NCI-H524 treated with DMSO at 0.1 percent for 48 hours (cell line): Measurements from ENCODE around the gene SUN5.
"Not testable (repeated sequence)": the region's sequence is repeated elsewhere in the genome, so short reads cannot be mapped to it uniquely, and the experiment has no call there.

Experiments
- DNase-seq: peaks from one replicate; lab custom pipeline; 2025; lab: John Stamatoyannopoulos, UW

SUN5 gene

GRCh38 chr20:32977281-32978008, 26.8 kb downstream of the SUN5 start:
- no peak for DNase-seq

DNA sequence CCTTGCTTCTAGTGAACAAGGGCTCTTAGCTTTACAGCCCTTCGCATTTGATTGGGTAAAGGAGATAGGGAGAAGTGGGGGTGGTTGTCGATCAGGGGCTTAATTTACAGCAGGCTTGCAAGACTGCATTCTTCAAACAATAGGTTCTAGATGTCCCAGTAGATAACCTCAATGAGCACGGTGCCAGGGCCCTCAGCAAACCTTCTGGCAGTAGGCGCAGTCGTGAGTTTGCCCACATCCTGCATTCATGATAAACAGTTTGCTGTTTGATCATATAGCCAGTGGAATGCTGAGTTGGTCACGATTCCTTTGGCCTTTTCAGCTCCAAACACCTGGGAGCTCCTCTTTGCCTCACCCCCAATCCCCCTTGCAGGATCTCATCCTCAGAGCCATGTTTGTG, 27.5 kb downstream of the SUN5 start:
- no peak for DNase-seq

DNA sequence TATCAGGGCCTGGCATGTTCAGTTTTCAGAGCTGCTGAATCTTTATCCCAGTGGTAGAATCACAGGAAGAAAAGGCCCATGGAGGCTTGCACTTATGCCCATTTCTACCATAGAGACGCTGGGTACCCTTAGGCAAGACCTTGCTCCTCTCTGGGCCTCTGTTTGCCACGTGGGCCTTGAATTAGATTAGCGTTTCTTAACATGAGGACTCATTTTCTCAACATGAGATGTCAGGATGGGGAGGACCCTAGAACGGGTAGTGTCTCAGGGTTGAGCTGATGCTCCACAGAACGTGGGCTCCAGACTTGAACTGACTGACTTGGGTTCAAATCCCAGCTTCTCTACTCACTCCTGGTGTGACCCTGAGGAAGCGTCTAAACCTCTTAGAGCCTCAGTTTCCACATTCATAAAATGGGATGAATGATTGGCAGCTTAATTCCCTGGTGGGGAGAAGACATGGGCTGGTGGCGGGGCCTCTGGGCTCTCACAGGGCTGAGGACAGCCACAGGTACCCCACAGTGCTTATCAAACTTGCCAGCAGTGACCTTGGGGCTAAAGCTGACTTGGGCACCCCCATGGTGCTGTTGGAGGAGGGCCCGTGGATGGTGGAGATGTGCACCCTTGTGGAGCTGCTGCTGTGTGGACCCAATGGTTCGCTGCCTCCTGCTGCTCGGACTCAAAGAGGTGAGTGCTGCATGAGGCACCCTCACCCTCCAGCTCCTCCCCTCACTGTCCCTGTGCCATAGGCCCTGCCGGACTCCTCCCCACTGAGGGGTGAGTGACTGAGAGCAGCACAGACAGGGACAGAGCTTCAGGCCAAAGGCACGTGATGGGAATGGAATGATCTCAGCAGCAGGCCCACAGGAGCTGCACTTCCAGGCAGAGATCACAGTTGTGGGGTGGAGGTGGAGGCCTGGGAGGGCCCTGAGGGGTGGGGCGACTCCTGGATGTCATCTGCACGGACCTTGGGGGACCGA, 28.2 kb downstream of the SUN5 start:
- no peak for DNase-seq

DNA sequence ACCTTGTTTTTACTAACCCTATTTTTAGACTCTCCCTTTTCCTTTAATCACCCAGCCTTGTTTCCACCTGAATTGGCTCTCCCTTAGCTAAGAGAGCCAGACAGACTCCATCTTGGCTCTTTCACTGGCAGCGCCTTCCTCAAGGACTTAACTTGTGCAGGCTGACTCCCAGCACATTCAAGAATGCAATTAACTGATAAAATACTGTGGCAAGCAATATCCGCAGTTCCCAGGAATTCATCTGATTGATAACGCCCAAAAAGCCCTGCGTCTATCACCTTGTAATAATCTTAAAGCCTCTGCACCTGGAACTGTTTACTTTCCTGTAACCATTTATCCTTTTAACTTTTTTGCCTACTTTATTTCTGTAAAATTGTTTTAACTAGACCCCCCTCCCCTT, 29.1 kb downstream of the SUN5 start:
- DNase-seq: not testable (repeated sequence)

GRCh38 chr20:32974204-32975064, 29.8 kb downstream of the SUN5 start:
- DNase-seq: not testable (repeated sequence)

DNA sequence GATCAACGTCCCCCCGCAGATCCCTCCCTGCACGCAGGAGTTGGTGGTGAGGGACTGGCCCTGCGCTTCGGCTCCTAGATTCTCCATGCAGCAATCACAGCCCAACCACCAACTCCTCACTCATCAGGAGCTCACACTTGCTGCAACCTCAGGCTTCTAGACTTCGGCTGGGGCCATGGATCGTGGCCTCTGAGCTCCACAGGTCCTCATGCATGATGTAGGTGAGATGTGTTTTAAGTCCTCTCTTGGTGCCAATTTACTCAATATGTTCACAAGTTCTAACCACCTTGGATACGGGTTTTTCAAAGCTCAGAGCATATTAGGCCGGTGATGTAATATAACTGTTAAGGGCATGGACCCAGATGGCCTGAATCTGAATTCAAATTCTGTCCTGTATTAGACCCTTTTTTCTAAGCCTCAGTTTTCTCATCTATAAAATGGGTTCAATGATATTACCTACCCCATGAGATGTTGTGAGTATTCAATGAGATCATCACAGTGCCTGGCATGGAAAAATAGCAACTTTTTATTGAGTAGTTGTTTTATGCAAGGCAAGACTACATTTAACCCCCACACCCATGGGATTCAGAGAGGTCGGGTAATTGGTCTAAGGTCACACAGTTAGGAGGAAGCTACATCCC, 31.0 kb downstream of the SUN5 start:
- DNase-seq: no peak

GRCh38 chr20:32972181-32973076, 31.8 kb downstream of the SUN5 start:
- no peak for DNase-seq

GRCh38 chr20:32971703-32972161, 32.5 kb downstream of the SUN5 start:
- no peak for DNase-seq

DNA sequence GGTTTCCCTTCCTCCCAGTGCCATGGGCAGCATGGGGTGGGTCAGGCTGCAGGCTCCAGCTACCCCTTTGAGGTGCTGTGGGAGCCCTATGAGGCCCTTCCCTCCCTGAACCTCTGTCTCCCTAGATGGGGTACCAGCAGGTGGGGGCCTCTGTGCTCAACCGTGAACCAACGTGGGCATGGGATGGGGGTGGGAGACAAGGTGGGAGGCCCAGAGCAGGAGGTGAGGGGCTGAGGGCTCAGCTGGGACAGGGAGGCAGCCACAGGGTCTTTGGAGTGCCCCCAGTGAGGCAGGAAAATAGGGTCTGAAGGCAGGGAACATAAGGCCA, 33.3 kb downstream of the SUN5 start:
- DNase-seq: no peak

DNA sequence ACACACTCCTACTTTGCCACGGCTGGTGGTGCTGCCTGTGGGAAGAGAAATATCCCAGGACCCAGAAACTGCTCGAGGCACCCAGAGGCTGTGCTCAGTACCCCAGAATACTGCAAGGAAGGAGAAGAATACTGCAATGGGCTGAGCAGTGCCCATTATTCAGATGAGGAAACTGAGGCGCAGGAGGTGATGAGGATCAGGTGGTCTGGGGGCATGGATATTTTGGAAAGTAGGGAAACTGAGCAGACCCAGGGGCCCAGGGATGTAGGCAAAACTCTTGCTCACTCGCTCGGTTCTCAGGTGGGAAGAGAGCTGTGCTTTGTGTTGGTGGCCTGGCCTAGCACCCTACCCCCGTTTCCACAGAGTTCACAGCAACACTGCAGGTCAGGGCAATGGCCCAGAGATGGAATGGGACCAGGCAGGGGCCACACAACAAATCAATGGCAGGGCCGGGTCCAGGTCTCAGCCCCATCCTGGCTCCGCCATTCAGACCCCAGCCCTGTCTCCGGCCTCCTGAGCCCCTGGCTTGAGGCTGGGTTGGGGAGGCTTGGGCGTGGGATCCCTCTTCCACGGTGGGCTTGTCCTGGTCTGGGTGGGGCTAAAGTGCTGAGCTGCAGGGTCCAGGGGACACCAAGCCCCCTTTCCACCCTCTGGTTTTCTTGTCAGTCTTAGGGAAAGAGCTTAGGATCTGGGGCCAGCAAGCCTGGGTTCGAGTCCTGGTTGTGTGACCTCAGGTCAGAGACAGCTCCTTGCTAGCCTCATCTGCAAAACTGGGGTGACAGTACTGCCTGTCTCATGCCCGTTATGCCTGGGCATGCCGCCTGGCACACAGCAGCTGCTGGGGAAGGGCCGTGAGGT, 33.9 kb downstream of the SUN5 start:
- no peak for DNase-seq

DNA sequence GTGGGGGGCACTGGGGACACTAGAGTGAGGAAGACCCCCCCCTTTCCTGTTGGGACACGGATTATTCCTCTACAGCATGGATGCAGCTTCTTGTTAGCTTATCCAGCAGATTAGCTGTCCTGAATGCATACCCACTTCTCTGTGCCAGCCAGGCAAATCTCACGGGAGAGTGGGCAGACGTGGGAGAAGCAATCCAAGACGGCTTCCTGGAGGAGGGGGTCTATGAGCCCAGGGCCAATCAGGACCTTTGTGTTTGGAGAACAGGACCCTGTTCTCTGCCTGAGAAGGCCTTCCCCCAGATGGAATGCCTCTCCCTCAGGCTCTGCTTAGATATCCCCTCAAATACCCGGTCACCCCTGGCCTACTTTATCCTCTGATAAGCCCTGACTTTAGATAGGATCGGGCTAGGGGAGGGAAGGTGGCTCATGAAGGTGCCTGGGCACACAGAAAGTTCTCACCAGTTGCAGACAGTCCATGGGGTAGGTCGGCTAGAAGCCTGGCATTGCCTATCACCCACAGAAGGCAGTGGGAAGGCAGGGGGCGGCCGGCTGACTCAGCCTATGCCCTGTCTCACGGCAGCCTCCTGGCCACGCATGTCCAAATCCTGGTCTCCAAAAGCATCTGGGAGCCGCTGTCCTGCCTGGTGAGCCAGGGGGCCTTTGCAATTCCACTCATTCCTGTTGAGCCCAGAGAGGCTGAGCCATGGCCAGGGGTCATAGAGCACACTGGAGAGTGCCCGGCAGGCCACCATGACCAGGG, 34.7 kb downstream of the SUN5 start:
- no peak for DNase-seq

DNA sequence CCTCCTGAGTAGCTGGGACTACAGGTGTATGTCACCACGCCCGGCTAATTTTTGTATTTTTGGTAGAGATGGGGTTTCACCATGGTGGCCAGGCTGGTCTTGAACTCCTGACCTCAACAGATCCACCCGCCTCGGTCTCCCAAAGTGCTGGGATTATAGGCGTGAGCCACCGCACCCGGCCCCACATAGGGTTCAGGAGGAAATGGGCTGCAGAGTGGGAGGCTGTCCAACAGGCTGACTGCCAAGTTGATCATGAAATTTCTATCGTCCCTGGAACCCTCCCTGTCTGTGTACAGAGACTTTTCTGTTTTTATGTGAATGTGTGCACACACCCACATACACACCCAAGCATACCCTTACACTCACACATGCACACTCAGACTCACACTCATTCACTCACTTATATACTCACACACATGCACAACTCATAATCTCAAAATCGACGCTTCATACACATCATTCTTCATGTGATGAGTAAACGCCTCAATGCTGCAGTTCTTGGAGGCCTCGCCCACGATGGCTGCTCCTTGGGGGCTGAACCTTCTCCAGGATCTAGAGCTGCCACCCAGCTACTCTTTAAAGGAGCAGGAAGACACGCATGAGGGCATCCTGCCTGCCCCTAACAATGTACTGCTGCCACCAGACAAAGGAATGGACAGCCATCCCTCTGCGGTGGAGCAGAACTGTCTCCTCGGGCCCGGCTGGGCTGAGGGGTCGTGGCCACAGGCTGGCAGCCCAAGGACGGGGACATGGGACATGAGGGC, 35.6 kb downstream of the SUN5 start:
- DNase-seq: no peak

- DNase-seq: no peak
These were observed 36.2 kb downstream of the SUN5 start for GRCh38 chr20:32967961-32968457.

DNA sequence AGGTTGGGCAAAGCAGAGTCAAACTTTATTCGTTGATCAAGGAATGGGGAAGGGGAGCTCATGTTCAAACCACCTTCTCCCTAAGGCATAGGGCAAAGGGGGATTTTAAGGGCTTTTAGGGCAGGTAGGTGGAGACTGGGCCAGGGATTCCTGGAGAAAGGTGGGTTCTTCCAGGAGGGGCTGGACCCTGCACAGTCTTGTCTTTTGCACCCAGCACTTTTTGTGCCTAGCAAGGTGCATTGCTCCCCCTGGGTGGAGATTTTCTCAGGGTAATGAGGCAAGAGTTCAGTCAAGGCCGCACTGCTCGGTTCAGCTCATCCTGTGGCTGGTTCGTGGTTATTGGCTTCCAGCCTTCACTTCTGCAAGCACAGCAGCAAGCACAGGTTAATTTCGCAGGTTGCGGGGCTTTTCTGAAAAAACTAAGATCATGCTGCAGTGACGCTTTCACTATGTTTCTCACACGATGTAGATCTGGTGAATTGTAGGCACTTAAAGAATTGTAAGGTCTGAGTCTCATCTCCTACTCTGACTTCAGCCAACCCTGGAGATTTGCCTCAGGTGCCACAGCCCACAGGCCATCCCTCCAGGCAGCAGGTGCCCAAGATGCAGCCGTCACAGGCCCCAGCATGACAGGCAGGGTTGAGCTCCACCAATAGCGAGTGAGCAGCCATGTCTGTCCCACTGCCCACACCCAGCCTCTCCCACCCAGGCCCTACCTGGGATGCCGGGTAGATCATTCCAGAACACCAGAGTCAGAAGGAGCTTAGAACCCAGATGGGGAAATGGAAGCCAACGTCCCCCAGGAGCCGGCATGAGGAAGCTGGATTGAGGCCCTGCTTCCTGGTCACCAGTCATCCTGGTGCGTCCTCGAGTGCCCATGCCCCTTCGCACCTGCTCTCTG, 37.1 kb downstream of the SUN5 start:
- DNase-seq: no peak

GRCh38 chr20:32966382-32966781, 37.9 kb downstream of the SUN5 start:
- no peak for DNase-seq

DNA sequence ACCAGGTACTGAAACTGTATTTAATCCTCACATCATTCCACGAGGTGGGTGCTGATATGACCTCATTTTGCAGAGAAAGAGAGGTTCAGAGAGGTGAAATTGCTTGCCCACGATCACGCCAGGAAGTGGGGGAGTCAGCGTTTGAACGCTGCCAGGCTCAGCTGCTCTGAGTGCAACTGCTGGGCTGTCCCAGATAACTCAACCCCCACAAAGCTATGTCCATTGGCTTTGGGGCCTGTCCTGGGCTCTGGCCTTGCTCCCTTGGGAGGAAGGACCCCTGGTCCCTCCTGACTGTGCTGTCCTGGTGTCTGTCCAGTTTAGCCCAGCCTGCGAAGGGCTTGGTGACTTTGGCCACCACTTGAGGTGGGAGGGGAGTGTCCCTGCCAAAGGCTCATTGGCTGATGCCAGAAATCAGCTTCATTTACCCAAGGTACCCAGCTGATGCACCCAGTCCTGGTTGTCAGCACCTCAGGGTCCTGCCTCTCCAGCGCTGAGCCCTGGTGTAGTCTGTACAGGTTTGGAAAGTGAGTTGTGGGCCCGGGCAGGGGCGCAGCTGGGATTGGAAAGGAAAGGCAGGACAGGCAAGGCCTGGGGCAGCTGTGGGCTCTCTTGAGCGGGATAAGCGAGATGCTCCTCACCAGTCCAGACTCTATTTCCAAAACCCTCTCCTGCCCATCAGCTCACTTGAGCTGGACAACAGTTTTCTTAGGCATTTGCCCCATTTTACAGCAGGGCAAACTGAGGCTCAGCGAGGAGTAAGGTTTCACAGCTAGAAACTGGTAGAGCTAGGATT, 38.5 kb downstream of the SUN5 start:
- DNase-seq: no peak
